GM19025 (cell line): Measurements from ENCODE around the gene GRIN3B.
"Not testable (repeated sequence)": the region's sequence is repeated elsewhere in the genome, so short reads cannot be mapped to it uniquely, and the experiment has no call there.

Source experiments
- ATAC-seq: cut with Tn5 transposase; IDR thresholded peaks from one replicate; pipeline ENCODE4 v1.9.1; 2021; ENCODE audit warnings: mild to moderate bottlenecking, low read depth, moderate library complexity; ENCODE audit not compliant: unreplicated experiment

GRIN3B gene

DNA sequence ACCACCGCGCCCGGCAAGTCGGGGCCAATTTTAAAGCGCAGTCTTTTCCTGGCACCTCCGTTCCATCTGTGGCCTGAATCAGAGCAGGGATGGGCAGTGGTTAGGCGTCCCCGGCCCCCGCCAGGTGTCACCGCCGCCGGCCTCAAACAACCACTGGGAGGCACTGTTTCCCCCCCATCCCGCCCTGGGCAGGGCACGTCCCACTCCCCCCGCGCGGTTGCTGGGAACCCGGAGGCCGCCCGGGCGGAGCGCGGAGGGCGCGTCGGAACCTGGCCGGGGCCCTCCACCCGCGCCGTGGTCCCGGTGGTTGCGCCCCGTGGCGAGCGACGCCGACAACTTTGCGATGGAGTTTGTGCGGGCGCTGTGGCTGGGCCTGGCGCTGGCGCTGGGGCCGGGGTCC lies at the start of gene GRIN3B:
Gene GRIN3B (plus strand): TSS at position 325 of the 400 bp plus-strand sequence. CDS start 19 bp downstream, at position 344.
- ATAC-seq = no peak

GRCh38 chr19:952049-952679 lies 48.1 kb upstream of the GRIN3B start:
- no peak for ATAC-seq

GRCh38 chr19:952680-953444 lies 47.4 kb upstream of the GRIN3B start:
- ATAC-seq = no peak

- no peak for ATAC-seq
These were observed 46.6 kb upstream of the GRIN3B start for GRCh38 chr19:953445-954271.

- ATAC-seq = no peak
These were observed 45.9 kb upstream of the GRIN3B start for GRCh38 chr19:954272-954671.

- ATAC-seq = no peak
These were observed 45.3 kb upstream of the GRIN3B start for GRCh38 chr19:954672-955494.

GRCh38 chr19:955803-956765 lies 44.1 kb upstream of the GRIN3B start:
- no peak for ATAC-seq

DNA sequence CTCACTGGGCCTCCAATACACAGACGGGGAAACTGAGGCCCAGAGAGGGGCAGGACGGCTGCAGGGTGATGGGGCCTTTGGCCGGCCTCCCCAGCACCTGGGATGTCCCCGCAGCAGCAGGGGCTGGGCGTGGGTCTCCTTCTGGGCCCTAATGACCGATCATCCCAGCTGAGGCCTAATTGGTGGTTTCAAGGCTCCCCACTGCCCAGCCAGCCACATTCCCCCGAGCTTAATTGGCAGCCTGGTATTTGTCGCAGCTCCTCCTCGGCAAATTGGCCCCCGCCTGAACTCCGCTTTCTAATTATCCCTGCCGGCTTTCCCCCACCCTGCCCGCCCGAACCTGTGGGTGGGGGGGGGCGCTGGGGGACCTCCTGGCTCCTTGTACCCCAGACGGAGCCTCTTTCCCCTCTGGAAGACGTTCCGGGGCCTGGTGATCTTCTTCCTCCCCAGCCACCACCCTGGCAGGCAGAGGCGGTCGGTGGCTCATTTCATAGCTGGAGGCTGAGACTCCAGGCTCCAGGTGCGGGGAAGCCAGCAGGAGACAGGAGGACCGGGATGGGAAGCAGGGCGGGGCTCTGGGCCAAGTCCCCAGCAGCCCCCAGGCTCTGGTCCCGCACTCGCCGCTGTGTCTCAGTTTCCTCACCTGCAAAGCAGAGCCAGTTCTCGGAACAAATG lies 43.3 kb upstream of the GRIN3B start:
- ATAC-seq = no peak

DNA sequence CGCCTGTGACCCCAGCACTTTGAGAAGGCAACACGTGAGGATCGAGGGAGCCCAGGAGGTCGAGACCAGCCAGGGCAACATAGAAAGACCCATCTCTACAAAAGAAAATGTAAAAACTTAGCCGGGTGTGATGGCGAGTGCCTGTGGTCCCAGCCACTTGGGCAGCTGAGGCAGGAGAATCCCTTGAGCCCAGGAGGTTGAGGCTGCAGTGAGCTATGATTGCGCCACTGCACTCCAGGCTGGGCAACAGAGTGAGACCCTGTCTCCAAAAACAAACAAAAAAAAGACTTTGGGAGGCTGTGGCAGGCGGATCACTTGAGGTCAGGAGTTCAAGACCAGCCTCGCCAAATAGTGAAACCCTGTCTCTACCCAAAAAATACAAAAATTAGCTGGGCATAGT lies 42.6 kb upstream of the GRIN3B start:
- not testable (repeated sequence) for ATAC-seq

DNA sequence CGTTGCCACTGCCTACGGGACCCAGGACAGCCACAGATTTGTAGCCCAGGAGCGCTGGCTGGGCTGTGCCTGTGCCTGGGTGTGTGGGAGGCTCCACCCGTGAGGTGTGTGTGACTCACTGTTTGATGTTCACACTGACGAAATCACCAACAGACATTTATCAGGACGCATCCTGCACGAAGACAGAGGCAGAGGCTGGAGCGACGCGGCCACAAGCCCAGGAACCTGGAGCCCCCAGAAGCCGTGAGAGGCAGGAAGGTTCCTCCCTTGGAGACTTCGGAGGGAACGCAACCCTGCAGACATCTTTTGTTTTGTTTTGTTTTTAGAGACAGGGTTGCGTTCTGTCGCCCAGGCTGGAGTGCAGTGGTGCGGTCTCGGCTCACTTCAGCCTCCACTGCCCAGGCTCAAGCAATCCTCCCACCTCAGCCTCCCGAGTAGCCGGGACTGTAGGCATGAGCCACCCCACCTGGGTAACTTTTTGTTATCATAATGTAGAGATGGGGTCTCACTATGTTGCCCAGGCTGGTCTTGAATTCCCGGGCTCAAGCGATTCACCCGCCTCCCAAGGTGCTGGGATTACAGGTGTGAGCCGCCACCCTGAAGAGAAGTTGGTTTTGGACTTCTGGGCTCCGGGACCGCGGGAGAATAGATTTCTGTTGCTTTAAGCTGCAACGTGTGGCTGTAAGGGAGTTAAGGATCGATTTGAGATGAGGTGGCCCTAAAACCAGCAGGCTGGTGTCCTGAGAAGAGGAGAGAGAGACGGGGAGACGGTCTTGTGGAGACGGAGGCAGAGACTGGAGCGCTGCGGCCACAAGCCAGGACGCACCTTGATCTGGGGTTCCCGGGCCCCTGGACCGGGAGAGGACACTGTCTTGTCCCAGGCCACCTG lies 41.0 kb upstream of the GRIN3B start:
- no peak for ATAC-seq

- ATAC-seq = no peak
These were observed 40.2 kb upstream of the GRIN3B start for GRCh38 chr19:960020-960419.

GRCh38 chr19:960601-960938 lies 39.6 kb upstream of the GRIN3B start:
- ATAC-seq = no peak

GRCh38 chr19:961866-962620 lies 38.2 kb upstream of the GRIN3B start:
- ATAC-seq = no peak

DNA sequence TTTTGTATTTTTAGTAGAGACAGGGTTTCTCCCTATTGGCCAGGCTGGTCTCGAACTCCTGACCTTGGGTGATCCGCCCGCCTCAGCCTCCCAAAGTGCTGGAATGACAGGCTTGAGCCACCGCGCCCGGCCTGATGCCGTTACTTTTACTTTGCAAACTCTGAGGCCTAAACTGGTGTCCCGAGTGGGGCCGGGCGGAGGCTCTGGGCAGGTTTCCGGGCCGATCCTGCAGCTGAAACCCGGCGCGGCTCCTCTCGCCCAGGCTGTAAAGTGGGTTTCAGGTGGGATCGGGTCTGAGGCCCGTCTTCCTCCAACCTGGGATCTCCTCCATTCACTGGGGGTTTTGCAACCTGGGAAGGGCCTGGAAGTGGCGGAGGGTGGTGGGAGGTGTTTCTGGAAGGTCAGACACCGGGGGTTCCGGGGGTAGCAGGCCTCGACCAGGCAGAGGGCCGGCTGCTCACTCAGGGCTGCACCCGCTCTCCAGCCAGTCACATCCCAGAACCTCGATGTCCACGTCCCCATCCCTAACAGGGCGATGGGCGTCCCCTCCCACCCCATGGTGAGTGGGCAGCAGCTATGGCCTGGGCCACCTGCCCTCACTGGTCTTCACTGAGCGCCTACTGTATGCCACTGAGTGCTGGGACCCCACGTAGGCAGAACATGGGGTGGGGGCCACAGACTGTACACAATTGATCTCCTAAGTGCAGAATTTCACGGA lies 37.4 kb upstream of the GRIN3B start:
- ATAC-seq = no peak

GRCh38 chr19:963486-963951 lies 36.7 kb upstream of the GRIN3B start:
- ATAC-seq = no peak

GRCh38 chr19:964116-964520 lies 36.1 kb upstream of the GRIN3B start:
- no peak for ATAC-seq
